GM12872 (cell line): ENCODE results near the gene STIMATE.

Experiments
- TF ChIP-seq, protein P1 (sequence below): IDR thresholded peaks from 3 replicates; pipeline ENCODE4 v1.5.1; 2011; ENCODE audit warnings: low read depth, mild to moderate bottlenecking, low read length, moderate library complexity; ENCODE audit not compliant: insufficient read depth

STIMATE gene

DNA sequence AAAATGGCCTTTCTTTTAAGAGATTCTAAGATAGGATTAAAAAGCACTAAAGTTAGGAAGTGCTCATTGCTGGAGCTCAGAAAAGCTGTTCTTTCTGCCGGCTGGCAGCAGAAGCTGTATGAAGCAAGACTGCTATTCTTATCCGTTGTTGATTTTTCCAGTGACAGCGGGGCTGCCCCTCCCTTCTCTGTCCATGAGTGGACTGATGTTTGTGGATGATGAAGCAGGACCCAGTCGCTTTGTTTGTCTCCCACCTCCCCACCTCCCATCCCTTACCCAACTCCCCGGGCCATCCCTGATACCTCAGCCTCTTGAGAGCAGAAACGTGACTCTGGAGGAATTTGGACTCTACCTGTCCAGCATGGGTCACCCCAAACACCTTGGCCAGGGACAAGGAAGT lies 52.2 kb downstream of the STIMATE start:
- TF ChIP-seq, protein P1, sequence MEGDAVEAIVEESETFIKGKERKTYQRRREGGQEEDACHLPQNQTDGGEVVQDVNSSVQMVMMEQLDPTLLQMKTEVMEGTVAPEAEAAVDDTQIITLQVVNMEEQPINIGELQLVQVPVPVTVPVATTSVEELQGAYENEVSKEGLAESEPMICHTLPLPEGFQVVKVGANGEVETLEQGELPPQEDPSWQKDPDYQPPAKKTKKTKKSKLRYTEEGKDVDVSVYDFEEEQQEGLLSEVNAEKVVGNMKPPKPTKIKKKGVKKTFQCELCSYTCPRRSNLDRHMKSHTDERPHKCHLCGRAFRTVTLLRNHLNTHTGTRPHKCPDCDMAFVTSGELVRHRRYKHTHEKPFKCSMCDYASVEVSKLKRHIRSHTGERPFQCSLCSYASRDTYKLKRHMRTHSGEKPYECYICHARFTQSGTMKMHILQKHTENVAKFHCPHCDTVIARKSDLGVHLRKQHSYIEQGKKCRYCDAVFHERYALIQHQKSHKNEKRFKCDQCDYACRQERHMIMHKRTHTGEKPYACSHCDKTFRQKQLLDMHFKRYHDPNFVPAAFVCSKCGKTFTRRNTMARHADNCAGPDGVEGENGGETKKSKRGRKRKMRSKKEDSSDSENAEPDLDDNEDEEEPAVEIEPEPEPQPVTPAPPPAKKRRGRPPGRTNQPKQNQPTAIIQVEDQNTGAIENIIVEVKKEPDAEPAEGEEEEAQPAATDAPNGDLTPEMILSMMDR = no peak

DNA sequence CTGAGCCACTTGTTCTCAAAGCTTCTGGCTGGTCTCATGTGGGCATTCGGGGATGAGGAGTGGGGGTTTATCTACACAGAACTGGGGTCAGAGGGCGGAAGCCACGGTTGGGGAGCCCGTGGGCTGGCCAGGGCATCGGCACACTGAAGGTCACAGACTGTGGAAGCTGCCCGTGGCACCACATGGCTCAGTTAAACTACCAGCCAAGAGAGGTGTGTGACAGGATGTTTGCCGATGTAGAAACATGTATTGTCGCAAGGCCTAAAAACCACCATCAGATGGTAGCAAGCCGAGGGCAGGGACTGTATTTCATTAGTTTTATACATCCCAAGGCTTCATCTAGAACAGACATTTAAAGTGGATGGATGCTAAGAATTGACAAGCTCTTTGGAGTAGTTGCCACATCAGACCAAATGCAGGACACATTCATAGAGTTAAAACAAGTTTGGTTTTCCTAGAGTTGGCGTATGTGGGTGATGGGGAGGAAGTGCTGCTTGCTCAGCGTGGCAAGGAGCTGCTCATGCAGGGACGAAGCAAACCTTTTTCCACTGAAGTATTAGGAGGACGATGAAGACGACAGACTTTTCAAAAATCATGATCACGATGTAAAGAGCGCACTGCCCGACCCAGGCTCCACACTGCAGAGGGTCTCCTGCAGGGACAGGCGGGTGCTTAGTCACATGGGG lies 52.9 kb downstream of the STIMATE start:
- TF ChIP-seq, protein P1 = no peak

DNA sequence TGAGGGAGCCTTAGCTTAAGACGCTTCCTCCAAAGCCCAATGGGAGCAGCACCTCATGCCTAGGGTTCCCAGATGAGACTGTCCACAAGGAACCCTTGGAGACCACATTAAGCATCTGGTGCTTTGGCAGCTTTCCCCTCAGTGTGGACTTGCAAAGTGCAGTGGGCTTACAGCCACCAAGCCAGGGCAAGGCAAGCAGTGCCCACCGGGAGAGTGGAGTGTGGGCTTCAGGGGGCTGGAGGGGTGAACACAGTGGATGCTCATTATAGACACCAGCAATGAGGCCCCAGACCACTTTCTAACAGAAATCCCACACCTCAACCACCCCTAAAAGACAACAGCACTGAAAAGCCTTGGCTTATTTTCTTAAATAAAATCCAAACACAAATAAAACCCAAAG lies 53.5 kb downstream of the STIMATE start:
- TF ChIP-seq, protein P1 = no peak

DNA sequence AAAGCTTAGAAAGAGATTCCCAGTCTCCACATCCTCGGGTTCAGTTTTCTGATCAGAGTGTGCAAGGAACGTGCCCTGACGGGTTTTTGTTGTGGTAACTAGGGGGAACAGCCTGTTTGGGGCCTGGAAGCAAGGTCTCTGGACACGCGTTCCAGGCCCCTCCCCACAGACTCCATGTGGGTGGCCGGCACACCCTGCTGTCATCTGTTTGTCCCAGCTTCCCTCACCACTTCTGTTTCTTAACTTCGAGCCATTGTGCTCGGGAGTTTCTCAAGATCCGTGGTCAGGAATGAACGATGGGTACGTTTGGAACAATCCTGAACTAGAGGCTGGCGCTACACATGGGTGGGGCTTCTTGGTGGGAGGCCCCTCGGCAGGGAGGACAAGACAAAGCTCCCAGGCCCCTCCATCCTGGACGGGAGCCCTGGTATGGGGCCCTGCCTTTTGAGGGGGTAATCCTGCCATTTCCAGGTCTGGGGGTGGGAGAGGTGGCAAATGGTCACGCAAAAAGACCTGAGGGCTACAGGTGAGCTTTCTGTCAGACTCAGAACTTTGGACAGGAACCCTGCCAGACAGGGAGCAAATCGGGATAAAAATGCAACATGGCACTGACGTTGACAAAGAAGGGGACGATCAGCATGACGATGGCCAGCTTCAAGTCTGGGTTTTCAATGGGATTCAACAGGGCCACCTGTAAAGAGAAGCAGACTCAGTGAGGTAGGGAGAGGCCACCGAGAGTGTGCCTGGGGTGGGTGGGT lies 54.1 kb downstream of the STIMATE start:
- TF ChIP-seq, protein P1 = no peak

DNA sequence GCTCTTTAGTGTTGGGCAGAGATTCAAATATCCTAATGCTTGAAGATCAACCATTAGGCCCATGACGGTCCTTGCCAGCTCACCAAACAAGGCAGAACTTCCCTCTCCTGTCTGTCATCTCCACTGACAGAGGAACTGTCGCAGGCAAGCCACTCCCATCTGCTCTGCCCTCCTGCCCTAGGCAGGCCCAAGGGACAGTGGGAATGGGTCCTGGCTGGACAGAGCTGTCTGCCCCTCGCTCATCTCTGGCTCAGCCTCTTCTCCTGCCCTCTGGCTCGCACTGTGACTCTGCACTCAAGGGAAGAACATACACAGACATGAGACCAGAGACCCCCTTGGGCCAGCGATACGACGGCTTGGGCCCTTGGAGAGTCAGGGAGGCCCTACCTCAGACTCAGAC lies 54.9 kb downstream of the STIMATE start:
- TF ChIP-seq, protein P1 = no peak

DNA sequence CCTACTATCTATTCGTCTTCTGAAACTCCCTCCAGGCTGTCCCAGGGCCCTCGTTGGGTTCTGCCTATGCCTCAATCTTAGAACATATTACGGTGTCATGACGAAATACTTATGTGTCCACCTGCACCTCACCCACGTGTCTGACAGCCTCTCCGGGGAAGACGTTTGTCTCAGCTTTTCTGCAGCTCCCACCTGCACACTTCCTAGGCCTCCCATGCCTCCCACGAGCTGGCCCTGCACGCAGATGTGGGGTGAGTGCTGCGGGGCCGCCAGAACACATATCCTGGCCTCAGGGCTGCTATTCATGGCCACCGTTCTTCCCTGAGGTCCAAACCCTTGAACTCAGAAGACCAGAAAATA lies 55.4 kb downstream of the STIMATE start:
- TF ChIP-seq, protein P1 = no peak

DNA sequence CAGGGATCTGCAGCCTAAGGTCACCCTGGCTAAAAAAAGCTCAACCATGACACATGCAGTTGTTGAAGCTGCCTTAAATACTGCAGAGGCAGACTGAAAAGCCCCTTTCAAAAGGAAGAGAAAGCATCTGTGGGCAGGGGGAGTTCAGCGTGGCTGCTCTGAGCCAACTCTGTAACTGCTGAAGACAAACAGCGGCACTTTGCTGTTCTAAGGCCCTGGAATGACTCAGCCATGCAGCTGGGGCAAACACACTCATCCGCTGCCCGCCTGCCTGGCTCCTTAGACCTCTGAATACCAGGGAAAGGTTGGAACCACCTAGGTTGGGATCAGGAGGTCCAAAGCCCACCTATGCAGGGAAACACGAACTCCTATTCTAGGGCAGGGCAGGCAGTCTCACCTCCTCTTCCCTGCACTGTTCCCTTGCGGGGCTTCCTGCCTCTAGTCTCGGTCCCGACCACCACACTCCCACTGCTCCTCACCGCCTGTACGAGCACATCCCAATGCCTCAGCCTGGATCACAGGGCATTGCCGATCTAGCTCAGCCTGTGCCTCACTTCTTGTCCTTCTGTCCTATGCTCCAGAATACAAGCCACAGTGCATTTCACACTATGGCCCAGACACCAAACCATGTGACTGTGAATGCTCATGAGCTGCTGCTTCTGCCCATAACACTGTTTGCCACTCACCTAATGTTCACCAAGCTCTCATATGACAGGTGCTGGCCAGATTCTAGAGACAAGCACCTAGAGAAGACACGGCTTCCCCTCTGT lies 56.0 kb downstream of the STIMATE start:
- TF ChIP-seq, protein P1 = no peak
